NK-92 (cell line): Measurements from ENCODE around the gene UBLCP1.
"Not testable (repeated sequence)": the region's sequence is repeated elsewhere in the genome, so short reads cannot be mapped to it uniquely, and the experiment has no call there.

Experiments
- DNase-seq: peaks from one replicate; lab custom pipeline; 2025; ENCODE audit not compliant: unreplicated experiment; lab: John Stamatoyannopoulos, UW

UBLCP1 gene

DNA sequence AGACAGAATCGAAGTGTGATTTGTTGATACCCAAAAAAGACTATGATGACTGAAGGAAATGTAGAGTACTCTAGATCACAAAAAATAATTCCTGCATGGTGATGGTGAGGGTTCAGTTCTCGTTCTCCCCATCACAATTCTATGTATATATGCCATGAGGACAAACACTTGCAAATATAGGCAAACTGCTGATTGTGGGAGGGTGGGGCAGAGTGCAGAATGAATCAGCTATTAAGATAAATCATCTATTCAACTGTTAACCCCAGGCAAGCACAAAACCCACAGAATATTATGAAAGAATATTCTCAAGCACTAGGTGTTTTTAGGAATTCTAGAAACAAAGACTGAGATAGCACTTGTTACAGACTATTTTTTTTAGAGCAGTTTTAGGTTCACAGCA lies 13.9 kb upstream of the UBLCP1 start:
- DNase-seq, result no peak

GRCh38 chr5:159252195-159252594 lies 10.9 kb upstream of the UBLCP1 start:
- DNase-seq, result no peak

DNA sequence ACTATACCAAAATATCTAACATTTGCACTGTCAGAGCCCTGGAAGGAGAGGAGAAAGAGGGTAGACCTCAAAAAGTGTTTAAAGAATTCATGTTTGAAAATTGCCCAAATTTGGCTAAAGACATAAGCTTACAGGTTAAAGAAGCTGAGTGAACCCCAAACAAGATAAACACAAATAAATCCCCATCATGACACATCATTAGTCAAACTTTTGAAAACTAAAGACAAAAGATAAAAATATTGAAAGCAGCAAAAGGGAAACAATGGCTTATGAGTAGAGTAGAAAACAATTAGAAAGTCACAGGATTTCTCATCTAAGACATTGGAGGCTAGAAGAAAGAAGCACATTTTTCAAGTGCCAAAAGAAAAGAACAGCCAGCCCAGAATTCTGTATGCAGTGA lies 6.1 kb upstream of the UBLCP1 start:
- DNase-seq, result no peak

DNA sequence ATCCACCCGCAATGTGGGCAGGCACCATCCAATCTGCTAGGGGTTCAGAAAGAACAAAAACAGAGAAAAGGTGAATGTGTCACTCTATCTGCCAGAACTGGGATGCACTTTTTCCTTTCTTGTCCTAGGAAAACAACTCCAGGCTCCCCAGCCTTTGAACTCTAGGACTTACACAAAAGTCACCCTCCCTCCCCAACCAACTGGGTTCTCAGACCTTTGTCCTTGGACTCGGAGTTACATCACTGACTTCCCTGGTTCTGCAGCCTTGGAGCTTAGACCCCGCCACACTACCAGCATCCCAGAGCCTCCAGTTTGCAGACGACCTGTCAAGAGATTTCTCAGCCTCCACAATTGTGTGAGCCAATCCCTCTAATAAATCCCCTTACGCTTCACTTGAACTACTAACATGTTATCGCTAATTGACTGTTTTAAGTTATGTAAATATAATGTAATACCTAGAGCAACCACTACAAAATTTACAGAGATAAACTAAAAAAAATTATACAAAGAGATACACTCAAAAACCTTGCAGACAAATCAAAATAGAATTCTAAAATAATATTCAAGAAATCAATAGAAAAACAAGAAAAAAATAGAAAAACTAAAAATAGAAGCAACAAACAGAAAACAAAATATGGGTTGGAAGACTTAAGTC lies 5.3 kb upstream of the UBLCP1 start:
- no peak for DNase-seq

- DNase-seq, result no peak
Observed at GRCh38 chr5:159258361-159258760, 4.7 kb upstream of the UBLCP1 start.

- not testable (repeated sequence) for DNase-seq
Observed at GRCh38 chr5:159260212-159260611, 2.9 kb upstream of the UBLCP1 start.

DNA sequence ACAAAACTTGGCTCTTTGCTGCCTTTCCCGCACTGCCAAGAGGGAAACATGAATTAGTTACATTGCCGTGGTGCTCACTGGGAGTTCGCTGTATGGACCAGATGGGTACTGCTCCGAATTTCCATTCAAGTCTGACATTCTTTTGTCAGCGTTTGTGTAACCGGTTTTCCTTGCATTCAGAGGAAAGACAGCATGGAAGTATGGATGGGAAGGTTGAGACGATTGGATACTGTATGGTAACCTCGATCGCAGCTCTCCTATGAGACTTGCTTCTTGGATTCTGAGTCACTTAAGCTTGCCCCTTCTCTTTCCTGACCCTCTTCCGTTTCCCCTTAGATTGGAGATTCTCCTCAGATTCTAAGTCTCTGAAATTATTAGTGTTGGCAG lies 625 bp upstream of the UBLCP1 start:
- no peak for DNase-seq

DNA sequence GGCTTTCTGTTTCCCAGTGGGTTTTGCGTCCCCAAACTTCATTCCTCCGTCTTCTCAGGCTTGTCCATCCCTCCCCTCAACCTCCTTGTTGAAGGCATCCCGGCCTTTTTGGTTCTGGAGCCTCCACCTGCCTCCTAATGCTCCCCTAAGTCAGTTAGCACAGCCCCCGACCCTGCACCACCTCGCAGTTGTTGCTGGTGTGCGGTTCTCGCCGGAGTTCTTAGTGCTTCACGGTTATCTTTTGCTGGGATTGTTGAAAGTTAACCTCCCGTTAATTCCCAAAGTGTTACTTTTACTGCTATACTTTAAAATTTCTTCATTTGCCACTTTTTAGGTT lies 447 bp downstream of the UBLCP1 start:
- no peak for DNase-seq

DNA sequence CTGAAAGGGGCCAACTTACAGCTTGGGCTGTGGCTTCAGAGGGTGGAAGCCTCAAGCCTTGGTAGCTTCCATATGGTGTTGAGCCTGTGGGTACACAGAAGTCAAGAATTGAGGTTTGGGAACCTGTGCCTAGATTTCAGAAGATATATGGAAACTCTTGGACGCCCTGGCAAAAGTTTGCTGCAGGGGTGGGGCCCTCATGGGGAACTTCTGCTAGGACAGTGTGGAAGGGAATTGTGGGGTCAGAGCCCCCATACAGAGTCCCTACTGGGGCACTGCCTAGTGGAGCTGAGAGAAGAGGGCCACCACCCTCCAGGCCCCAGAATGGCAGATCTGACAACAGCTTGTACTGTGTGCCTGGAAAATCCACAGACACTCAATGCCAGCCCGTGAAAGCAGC lies 3.7 kb downstream of the UBLCP1 start:
- DNase-seq, result not testable (repeated sequence)

DNA sequence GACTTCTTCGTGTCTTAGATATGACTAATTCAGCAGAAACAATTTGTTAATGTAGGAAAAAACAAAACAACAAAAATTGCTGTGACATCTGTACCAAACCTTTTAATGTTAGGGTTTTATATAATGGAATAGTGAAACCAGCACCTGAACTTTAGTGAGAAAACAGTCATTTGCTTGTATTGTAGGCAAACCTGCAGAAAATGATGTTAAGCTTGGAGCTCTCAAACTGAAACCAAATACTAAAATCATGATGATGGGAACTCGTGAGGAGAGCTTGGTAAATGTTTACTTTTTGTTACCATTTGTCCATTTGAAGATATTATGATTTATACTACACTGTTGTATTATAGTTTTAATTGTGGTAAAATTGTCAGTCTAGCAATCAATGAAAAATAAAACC lies 6.6 kb downstream of the UBLCP1 start:
- no peak for DNase-seq

DNA sequence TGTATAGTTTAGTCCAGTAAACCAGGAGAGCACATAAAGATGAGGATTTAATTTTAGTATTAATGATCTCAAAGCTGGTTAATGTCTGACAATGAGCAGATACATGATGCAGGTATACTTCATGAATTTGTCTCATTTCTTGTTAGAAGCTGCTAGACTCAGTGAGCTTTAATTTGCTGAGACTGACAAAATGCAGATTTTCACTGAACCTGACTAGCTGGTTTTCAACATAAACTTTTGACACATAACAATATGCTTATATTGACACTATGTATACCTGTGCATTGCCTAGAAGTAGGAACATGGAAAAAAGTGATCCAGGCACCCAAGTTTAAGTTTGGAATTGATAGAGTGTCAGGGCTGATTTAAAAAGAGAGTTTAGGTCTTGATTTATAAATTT lies 10.8 kb downstream of the UBLCP1 start:
- no peak for DNase-seq

DNA sequence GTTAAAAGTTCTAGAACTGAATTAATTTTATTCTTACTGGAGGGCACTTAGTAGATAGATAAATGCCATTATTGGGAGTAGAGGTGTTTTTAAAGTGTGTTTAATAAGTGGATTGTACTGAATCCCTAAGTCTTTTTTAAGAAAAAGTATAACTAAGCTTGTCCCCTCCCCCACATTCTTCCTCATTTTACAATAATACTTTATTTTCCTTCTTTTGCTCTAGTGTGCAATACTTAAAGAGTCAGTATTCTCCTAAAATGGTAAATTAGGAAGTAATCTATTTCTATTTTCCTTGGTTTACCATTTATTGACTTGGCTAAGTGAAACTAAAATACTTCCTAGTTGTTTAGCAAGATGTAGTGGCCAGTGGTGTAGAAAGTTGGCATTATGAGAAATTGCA lies 11.6 kb downstream of the UBLCP1 start:
- DNase-seq, result no peak

GRCh38 chr5:159286420-159287035 lies 23.4 kb downstream of the UBLCP1 start:
- DNase-seq, result no peak

GRCh38 chr5:159290741-159291140 lies 27.7 kb downstream of the UBLCP1 start:
- no peak for DNase-seq

- no peak for DNase-seq
Observed at GRCh38 chr5:159294921-159295320, 31.8 kb downstream of the UBLCP1 start.

DNA sequence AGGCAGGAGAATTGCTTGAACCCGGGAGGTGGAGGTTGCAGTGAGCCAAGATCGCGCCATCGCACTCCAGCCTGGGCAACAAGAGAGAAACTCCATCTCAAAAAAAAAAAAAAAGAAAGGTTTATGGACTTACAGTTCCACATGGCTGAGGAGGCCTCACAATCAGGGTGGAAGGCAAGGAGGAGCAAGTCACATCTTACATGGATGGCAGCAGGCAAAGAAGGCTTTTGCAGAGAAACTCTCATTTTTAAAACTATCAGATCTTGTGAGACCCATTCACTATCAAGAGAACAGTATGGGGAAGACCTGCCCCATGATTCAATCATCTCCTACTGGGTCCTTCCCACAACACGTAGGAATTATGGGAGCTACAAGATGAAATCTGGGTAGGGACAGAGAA lies 34.2 kb downstream of the UBLCP1 start:
- DNase-seq, result not testable (repeated sequence)

GRCh38 chr5:159301466-159301865 lies 38.4 kb downstream of the UBLCP1 start:
- DNase-seq, result no peak

- DNase-seq, result not testable (repeated sequence)
Observed at GRCh38 chr5:159301929-159302860, 39.1 kb downstream of the UBLCP1 start.

DNA sequence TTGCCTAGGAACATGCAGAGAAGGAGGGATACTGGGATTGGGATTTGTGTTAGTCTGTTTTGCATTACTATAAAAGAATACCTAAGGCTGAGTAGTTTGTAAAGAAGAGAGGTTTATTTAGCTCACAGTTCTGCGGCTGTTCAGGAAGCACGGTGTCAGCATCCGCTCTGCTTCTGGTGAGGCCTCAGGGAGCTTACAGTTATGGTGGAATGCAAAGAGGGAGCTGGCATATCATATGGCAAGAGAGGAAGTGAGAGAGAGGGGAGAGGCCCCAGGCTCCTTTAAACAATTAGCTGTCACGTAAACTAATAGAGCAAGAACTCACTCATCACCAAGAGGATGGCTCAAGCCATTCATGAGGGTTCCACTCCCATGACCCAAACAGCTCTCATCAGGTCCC lies 40.2 kb downstream of the UBLCP1 start:
- no peak for DNase-seq

DNA sequence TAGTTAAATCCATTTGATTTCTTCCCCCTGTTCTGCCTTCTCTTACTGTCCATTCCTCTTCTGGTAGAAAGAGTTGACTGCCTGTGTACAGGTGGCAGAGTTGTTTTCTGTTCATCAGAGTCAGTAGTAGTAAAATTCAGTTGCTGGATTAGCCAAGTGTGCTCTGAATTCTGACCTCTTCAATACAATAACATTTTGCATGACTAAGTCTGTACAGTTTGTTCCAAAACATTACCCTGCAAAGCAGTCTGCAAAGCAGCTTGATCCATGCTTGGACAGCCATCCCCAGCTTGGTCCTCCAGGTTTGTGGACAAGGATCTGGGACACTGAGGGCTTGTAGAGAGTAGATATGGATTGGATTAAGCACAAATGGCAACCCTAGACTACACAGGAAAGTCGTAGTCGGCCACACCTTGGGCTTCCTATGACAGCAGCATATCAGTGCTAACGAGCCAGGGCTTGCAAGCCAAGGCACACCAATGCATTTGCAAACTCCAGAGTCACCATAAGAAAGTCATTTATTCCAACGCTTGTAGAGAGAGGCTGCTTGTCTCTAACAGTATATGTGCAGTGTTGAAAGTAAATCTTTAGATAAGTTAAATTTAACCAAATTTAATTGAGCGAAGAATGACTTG lies 42.0 kb downstream of the UBLCP1 start:
- DNase-seq, result no peak

- DNase-seq, result no peak
Observed at GRCh38 chr5:159309689-159310433, 46.8 kb downstream of the UBLCP1 start.
